Astrocyte of the hippocampus (primary cell): Measurements from ENCODE around the gene CLASRP.
"Not testable (repeated sequence)": the region's sequence is repeated elsewhere in the genome, so short reads cannot be mapped to it uniquely, and the experiment has no call there.

Experiments
- DNase-seq: peaks from one replicate; pipeline ENCODE4 v3.0.0; 2011; ENCODE audit warnings: low read depth, low spot score

CLASRP gene

GRCh38 chr19:45038931-45039893, at the start of gene CLASRP:
TSS of gene CLASRP (plus strand) at chr19:45039045. CDS start at chr19:45040213, 1,168 bp downstream.
- DNase-seq = peak; percentile 97

GRCh38 chr19:44990459-44990858, 48.4 kb upstream of the CLASRP start:
- no peak for DNase-seq

DNA sequence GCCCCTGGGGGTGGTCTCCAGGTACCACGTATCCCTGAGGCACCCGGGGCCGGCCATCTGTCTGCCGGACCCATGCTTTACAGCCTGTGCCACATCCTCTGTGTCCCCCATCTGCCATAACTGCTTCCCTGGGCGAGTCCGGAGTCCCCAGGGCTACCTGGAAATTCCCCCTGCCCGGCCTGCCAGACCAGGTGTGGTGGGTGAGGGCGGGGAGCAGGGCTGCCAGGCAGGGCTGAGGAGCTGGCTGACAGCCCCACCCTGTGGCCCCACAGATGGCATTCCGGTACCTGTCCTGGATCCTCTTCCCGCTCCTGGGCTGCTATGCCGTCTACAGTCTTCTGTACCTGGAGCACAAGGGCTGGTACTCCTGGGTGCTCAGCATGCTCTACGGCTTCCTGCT, 47.9 kb upstream of the CLASRP start:
- no peak for DNase-seq

DNA sequence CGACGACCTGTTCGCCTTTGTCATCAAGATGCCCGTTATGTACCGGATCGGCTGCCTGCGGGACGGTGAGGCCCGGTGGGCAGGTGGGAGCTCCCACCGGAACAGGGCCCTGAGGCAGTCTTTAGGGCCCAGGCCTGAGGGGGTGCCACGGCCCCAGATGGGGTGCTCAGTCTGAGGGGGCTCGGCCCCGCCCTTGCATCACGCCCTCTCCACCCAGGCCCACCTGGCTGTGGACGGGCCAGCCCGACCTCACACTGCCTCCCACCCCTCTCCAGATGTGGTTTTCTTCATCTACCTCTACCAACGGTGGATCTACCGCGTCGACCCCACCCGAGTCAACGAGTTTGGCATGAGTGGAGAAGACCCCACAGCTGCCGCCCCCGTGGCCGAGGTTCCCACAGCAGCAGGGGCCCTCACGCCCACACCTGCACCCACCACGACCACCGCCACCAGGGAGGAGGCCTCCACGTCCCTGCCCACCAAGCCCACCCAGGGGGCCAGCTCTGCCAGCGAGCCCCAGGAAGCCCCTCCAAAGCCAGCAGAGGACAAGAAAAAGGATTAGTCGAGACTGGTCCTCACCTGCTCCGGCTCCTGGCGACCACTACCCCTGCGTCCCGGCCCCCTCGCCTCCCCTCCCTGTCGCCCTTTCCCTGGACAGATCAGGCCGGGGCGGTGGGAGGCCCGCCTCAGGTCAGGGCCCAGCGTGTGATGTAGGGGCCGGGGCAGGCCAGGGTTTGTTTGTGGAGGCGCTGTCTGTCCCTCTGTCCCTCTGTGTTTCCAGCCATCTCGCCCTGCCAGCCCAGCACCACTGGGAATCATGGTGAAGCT, 46.3 kb upstream of the CLASRP start:
- no peak for DNase-seq

GRCh38 chr19:44993526-44993925, 45.3 kb upstream of the CLASRP start:
- DNase-seq = no peak

GRCh38 chr19:44993926-44994537, 44.8 kb upstream of the CLASRP start:
- no peak for DNase-seq

DNA sequence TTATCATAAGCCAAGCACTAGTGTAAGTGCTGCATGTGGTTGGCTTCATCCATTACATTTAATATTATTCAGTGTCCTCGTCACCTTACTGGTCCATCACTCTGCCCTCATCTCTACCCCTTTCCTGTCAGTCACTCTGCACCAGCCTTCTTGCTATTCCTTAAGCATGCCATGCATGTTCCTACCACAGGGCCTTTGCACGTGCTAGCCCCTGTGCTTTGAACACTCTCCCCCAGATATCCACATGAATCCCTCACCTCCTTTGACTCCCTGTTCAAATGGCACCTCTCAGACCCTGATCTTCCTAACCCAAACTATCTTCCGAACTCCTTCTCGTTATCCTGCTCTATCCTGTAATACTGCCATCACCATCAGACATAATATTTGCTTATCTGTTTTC, 40.8 kb upstream of the CLASRP start:
- DNase-seq = no peak

- DNase-seq = not testable (repeated sequence)
Observed at GRCh38 chr19:44999131-44999925, 39.5 kb upstream of the CLASRP start.

DNA sequence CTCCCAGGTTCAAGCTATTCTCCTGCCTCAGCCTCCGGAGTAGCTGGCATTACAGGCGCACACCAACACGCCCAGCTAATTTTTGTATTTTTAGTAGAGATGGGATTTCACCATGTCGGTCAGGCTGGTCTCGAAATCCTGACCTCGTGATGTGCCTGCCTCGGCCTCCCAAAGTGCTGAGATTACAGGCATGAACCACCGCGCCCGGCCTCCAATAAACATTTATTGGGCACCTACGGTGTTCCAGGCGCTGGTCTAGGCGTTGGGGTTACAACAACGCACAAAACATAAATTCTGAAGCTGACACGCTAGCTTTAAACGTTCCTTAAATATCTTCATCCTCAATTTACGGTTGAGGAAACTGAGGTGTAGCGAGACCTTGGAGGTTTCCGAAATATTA, 38.2 kb upstream of the CLASRP start:
- not testable (repeated sequence) for DNase-seq

DNA sequence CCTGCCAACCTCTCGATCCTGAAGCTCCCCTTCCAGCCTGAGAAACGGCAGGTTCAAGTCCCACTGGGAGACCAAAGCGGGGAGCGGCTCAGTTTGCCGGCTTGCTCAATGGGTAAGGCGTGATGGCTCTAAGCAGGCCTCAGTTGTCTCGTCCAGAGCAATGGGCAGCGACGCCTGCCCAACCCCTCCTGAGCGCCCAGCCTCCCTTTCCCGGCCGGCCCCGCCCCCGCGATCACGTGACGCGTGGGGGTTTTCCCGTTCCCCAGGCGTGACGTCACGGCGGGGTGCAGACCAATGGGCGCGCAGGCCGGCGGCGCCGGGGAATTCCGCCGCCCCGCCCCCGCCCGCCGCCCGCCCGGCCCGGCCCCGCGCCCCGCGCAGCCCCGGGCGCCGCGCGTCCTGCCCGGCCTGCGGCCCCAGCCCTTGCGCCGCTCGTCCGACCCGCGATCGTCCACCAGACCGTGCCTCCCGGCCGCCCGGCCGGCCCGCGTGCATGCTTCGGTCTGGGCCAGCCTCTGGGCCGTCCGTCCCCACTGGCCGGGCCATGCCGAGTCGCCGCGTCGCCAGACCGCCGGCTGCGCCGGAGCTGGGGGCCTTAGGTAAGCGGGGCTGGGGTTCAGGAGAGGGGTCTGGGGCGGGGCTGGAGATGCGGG, 37.6 kb upstream of the CLASRP start, which contains the start of gene RELB:
RELB (plus strand) TSS at position 378 of the 653 bp plus-strand sequence; CDS start at position 494, 116 bp downstream.
- peak; percentile 98 for DNase-seq

- no peak for DNase-seq
Observed at GRCh38 chr19:45003485-45003884, 35.4 kb upstream of the CLASRP start.

GRCh38 chr19:45005787-45006186, 33.1 kb upstream of the CLASRP start:
- DNase-seq = no peak

- no peak for DNase-seq
Observed at GRCh38 chr19:45008552-45008951, 30.3 kb upstream of the CLASRP start.

GRCh38 chr19:45009625-45010255, 29.1 kb upstream of the CLASRP start:
- DNase-seq = no peak

- DNase-seq = no peak
Observed at GRCh38 chr19:45010306-45010705, 28.5 kb upstream of the CLASRP start.

DNA sequence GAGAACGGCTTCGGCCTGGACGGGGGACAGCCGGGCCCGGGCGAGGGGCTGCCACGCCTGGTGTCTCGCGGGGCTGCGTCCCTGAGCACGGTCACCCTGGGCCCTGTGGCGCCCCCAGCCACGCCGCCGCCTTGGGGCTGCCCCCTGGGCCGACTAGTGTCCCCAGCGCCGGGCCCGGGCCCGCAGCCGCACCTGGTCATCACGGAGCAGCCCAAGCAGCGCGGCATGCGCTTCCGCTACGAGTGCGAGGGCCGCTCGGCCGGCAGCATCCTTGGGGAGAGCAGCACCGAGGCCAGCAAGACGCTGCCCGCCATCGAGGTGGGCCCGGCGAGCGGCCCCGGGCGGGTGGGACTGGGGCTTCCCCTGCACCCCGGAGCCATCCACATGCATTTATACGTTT, 26.9 kb upstream of the CLASRP start:
- DNase-seq = no peak

GRCh38 chr19:45016388-45017314, 22.2 kb upstream of the CLASRP start:
- DNase-seq = peak; percentile 86

DNA sequence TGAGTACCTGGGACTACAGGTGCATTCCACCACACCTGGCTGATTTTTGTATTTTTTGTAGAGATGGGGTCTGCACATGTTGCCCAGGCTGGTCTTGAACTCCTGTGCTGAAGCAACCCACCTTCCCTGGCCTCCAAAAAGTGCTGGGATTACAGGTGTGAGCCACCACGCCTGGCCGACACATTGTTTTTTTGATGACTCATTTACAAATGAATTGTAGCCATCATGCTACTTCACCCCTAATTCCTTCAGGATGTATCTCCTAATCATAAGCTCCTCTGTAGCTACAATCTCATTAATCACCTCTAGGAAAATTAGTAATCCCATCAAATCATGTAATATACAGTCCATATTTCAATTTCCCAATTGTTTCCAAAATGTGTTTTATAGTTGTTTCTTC, 19.7 kb upstream of the CLASRP start:
- no peak for DNase-seq

DNA sequence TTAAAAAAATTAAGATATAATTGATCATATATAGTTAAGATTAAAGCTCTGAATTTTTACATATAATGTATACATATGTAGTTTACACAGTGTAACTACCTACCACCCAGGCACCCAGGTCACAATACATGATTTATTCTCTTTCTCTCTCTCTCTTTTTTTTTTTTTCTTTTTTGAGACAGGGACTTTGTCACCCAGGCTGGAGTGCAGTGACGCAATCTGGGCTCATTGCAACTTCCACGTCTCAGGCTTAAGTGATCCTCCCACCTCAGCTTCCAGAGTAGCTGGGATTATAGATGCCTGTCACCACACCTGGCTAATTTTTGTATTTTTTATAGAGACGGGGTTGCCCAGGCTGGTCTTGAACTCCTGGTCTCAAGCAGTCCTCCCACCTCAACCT, 18.8 kb upstream of the CLASRP start:
- DNase-seq = no peak
